ENCODE results near the gene MKKS. TPM values are rescaled to one million over a fixed set of nuclear protein-coding genes. Genes with fewer than 3 reads are reported as not detected.

Gene MKKS
- total and polyA plus RNA-seq, 10 of the 15 experiments (the other 5 are each of a cell fraction or from before 2014, with no cell fraction given), result 4.3 to 17.9 (median 7.7) TPM

GRCh38 chr20:10469599-10469998 is 35.6 kb upstream of the MKKS start:
- ChIA-PET POLR2A (no interaction called here), CTCF (interaction anchor here (1.6 to 2.5 kb wide), 2 partner anchors 56 to 83 kb away, joined by 4 to 7 read pairs; no protein-coding TSS in a partner anchor), RAD21 (ENCODE audit: unreplicated experiment) (interaction anchor here (1.2 kb wide), 1 partner anchor 82 kb away, joined by 3 read pairs; no protein-coding TSS in a partner anchor), SMC1A (ENCODE audit: uncharacterized antibody, unreplicated experiment) (interaction anchor here (1.7 to 2.7 kb wide), 2 partner anchors 9 to 70 kb away, joined by 4 to 5 read pairs; no protein-coding TSS in a partner anchor)
- Histone ChIP-seq H3K27me3 (replicated peaks in 1 of 2; ENCODE audit: control insufficient read depth in 2 of 2, insufficient read depth in 2 of 2, low read length in 1 of 2) (no peaks in the 10 kb centered on the region), H3K9ac (ENCODE audit: control insufficient read depth, insufficient read depth, low read length) (no peak overlapping the region), H2AFZ (ENCODE audit: control insufficient read depth, low read depth, low read length) (no peak overlapping the region), H3K27ac (ENCODE audit: control insufficient read depth, insufficient read depth) (no peak overlapping the region), H3K36me3 (ENCODE audit: control insufficient read depth in 2 of 2, insufficient read depth in 2 of 2, low read length in 1 of 2) (no peaks in the 10 kb centered on the region), H3K9me3 (replicated peaks; ENCODE audit: control insufficient read depth, insufficient read depth, low read length) (no peaks in the 10 kb centered on the region; the same call in 2 of the 3 replicates), H3K4me1 (ENCODE audit: control insufficient read depth, insufficient read depth, low read length) (peaks cover 3% of the 10 kb centered on the region; the same call in 1 of the 2 replicates), H3K4me2 (ENCODE audit: control insufficient read depth, insufficient read depth) (no peak overlapping the region), H4K20me1 (ENCODE audit: control insufficient read depth, insufficient read depth) (no peaks in the 10 kb centered on the region), H3K4me3 (no peak overlapping the region), H3K79me2 (ENCODE audit: control insufficient read depth, insufficient read depth, low read length) (peaks cover 3% of the 10 kb centered on the region)
- TF ChIP-seq BHLHE40 (IDR thresholded peaks at IDR 0.05; ENCODE audit: borderline replicate concordance in 1 of 2, low read depth in 2 of 2, low read length in 1 of 2) (peak in 1 of 2 experiments; percentile 31; a peak in 1 of 4 replicates), MAX (IDR thresholded peaks at IDR 0.05; ENCODE audit: low read depth, low read length) (0 out of 2 replicates have a peak, but pooled peaks have one; percentile 13), ESRRA (IDR thresholded peaks at IDR 0.05; ENCODE audit: low read length) (no peak), BCL3 (IDR thresholded peaks at IDR 0.05; ENCODE audit: borderline replicate concordance, insufficient read depth, low read depth, low read length, poor library complexity, severe bottlenecking) (no peak), PAX8 (IDR thresholded peaks at IDR 0.05) (no peak), PBX3 (IDR thresholded peaks at IDR 0.05; ENCODE audit: insufficient replicate concordance, low read depth, low read length) (no peak), RAD21 (IDR thresholded peaks at IDR 0.05; ENCODE audit: insufficient read depth, low read depth, low read length) (peak; percentile 67), SMC3 (IDR thresholded peaks at IDR 0.05; ENCODE audit: borderline replicate concordance, low read length) (peak; percentile 41; the same call in 1 of the 2 replicates), CTCF (IDR thresholded peaks at IDR 0.05 in 2 of 3, conservative IDR thresholded peaks at IDR 0.05 in 1 of 3; ENCODE audit: control insufficient read depth in 2 of 3, extremely low read depth in 1 of 3, insufficient read depth in 1 of 3, low read depth in 3 of 3, low read length in 3 of 3) (peak; percentile 32 to 50 (median 49); a peak in 5 of 6 replicates), TAF1 (IDR thresholded peaks at IDR 0.05; ENCODE audit: borderline replicate concordance, low read depth, low read length) (no peak), SKIL (IDR thresholded peaks at IDR 0.05; ENCODE audit: low read depth, poor library complexity, severe bottlenecking) (peak; percentile 20), E4F1 (IDR thresholded peaks at IDR 0.05; ENCODE audit: borderline replicate concordance, partially characterized antibody) (no peak)
- in situ Hi-C loops (cut with MboI) (no loop called here), intact Hi-C loops (cut with micrococcal nuclease; ENCODE audit: unreplicated experiment) (loop anchor here (5.0 kb wide), 1 partner anchor 83 kb away; no protein-coding TSS in a partner anchor)
- no peak for FAIRE-seq
- 69% methylated on average over 7 of the region's 7 CpGs for WGBS (ENCODE audit: insufficient coverage, insufficient replicate concordance, low lambda C conversion rate, missing lambda C conversion rate)
- ATAC-seq, result peak; percentile 81
- no TSS peak for BruUV-seq (replicated peaks)
- no peak for DNase-seq (ENCODE audit: low read depth, low spot score)

All from GM12878 (cell line).